GM18505 (cell line): ENCODE data around the gene SLC26A4.

Experiments used
- ATAC-seq: cut with Tn5 transposase; IDR thresholded peaks from one replicate; pipeline ENCODE4 v1.9.1; 2021; ENCODE audit not compliant: unreplicated experiment
- POLR2A ChIP-seq: IDR thresholded peaks from 4 replicates; pipeline ENCODE4 v1.6.1; 2011; ENCODE audit warnings: borderline replicate concordance; ENCODE audit not compliant: insufficient read depth, insufficient read length; ENCODE audit errors: extremely low read depth

The SLC26A4 gene

DNA sequence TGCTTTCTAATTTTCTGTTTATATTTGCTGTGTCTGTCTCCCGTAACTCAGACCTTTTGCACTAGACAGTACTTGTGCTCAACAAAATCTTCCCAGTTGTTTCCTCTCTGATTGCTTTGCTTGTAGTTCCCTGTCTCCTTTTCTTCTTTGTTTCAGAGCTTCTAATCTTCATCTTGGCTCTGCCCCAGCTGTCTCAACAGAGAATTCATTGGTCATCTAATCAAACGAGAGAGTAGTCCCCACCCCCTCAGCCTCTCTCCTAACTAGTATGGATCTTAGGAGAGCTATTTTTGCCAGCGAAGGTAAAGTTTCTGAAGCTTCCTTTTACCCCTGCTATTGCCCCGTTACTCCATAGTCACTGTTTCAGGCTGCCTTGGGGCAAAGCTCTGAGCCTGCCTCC lies 32.8 kb downstream of the SLC26A4 start:
- TF ChIP-seq POLR2A, result no peak
- no peak for ATAC-seq

DNA sequence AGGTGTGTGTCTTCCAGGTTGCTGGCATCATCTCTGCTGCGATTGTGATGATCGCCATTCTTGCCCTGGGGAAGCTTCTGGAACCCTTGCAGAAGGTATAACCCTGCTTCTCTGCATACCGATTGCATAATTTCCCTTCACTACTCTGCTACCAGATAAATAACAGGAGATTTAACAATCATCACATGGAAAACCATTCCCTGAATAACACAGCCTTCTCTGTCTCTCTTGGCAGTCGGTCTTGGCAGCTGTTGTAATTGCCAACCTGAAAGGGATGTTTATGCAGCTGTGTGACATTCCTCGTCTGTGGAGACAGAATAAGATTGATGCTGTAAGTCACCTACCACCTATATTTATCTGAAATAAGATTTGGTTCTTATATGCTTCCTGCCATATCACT lies 33.8 kb downstream of the SLC26A4 start:
- TF ChIP-seq POLR2A, result no peak
- no peak for ATAC-seq

DNA sequence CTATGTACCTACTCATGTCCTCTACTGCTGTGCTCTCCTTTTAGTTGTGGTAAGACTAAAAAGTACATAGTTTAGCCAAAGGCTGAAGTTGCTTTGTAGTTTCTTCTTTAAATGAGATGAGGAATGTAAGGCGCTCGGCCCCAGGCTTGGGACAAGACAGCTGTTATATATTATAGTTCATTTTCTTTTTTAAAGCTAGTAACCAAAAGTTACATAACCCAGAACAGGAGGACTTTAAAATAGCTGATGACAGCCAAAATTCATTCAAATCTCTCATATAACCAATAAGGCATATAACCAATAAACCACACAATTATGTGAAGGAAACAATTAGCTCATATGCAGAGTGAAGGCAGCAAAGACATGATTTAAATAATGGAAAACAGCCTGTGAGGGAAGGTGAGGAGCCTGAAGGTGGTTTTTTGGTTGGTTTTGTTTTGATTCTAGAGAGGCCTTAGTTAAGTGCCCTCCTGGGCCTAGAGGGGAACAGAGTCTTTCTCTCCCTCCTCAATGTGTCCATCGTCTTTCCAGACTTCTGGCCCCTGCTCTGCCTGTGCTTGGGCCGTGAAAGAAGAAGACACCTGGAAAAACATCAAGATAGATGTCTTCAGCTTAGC lies 35.8 kb downstream of the SLC26A4 start:
- no peak for ATAC-seq
- no peak for TF ChIP-seq POLR2A

DNA sequence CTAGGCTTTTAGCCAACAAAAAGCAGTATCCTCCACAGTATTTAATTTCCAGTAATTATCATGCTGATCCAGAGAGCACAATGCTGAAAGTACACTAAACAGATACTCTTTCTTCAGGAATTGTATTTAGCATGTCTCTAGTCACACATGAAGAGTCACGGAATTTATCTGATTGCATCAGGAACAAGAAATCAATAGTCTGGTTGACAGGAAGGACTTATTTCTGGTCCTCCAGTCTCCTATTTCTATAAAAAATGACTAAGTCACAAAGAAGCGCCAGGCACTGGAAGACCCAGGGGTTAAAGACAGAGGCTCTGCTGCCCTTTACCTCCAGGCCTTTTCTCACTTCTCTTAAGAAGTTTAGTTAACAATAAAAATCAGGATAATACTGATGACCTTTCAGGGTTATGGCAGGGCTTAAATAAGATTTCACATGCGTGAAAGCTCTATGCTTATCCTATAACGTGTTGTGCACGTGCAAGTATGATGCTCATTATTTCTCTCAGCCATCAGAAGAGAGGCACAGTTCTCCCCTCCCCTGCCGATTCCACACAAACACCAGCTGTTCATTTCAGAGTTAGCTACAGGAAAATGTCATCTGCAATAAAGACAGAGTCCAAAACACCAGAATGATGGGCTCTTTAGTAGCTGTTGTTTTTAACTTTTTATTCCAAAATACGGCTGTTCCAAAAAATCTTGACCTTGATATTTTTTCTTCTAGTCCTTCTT lies 36.9 kb downstream of the SLC26A4 start:
- TF ChIP-seq POLR2A, result no peak
- no peak for ATAC-seq

DNA sequence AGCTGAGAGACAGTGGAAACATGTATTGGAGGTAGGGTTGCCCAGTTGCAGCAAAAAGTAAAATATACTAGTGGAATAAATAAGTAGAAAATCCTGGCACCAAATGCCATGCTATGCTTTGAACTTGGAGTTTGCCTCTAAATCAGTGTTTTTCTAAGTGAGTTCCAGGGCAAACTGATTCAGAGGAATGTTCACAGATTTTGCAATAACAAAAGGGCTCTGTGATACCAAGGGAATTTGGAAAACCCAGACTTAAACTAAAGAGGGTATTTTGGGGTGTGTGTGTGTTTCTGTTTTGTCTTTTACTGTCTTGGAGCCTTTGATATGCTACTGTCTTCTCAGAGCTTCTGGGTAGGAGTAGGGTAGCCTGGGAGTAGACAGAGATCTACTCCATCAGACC lies 39.9 kb downstream of the SLC26A4 start:
- TF ChIP-seq POLR2A, result no peak
- no peak for ATAC-seq

DNA sequence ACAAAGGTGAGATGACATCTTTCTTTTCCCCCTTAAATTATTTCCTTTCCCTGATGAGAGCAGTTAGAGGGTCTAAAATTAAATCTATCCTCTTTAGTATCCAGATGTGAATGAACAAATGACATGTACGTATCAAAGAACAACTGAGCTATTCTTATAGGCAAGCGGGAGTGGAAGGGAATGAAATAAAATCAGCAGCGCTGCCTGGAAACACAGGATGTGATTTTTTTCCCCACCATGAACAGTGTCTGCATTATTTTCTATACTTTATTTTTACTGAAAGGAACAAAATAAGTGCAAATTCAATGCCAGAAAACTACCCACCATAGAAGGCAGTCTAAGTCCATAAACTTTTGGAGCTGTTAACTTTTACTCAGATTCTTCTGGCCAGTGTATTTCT lies 40.6 kb downstream of the SLC26A4 start:
- TF ChIP-seq POLR2A, result no peak
- no peak for ATAC-seq

DNA sequence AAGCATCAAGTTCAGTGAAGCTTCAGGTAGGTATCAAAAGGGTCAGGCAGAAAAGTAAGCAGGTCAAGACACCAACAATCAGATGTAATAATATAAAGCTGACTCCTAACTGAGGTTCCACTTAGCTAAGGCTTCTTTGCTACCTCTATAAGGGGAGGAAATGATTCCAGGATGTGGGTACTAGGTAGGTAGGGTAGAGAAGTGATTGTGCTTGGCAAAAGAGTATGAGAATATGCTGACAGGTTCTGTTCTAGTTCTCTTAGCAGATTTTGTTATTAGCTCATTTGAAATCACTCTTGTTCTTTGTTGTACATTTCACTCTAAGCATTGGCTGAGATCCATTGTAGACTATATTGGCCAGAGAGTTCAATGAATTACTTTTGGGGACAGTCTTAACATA lies 42.6 kb downstream of the SLC26A4 start:
- no peak for ATAC-seq
- TF ChIP-seq POLR2A, result no peak

DNA sequence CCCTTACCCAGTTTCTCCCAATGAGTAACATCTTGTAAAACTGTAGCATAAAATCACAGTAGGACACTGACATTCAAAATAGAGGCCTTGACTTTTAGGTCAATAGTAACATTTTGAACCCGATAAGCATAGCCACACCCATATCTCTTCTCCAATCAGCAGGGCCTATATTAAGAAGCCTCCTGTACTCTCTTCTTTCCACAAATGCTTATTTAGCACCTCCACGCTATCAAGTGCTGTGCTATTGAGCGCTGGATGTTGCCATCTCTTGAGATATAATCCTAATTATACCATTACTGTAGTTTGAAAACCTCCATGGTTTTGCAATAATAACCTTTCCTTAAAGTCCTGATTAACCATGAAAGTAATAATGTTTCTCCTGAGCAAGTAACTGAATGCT lies 43.2 kb downstream of the SLC26A4 start:
- TF ChIP-seq POLR2A, result no peak
- no peak for ATAC-seq

DNA sequence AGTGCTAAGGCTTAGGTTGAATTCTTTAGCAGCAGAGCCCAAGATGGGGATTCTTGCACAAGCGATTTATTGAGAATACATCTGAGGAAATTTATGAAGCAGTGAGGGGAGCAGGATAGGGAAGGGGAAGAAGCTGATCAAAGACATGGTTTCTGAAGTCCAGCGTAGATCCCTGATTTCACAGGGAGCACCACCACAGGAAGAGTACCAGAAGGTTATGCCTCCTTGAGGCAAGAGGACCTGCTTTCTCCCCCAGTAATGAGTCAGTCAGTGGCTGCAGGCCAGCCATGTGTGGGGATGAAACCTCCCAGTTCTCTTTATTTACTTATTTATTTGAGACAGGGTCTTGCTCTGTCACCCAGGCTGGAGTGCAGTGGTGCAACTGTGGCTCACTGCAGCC lies 48.3 kb downstream of the SLC26A4 start:
- no peak for ATAC-seq
- TF ChIP-seq POLR2A, result no peak

DNA sequence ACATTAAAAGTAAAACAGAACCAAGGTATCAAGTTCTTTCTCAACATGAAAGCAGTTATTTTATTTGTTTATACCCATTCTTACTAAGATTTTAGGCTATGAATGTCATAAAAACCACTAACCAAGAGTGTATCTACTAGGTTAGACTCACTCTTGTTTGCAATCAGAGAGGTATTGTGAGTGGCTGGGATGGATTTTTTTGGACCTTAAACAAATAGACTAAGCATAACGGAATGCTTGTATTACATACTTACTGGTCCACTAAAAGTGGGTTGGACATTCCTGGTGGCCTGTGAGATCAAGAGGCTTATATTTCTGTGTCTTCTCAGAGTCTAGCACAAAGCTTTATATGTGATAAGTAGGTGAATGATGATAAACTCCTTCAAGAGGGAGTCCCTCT lies 50.7 kb downstream of the SLC26A4 start:
- ATAC-seq, result no peak

DNA sequence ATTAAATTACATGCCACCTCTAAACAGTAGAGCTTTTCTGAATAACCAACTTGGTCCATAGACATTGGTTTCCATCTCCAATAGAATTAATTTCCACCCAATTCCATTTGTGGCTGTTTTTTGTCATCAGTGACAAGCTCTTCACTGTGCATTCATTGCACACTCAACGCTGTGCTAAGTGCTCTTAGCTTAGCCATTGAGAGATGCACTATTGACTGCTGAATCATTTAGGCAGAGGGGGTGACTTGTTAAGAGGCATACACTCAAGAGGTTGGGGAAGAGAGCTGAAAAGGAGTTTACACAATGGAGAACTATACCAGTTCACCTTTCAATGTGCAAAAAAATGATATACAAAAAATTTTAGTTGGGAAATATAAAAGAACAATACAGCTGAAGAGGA lies 51.4 kb downstream of the SLC26A4 start:
- no peak for TF ChIP-seq POLR2A
- no peak for ATAC-seq

More for the DNA sequence above, 50.7 kb downstream of the SLC26A4 start:
- TF ChIP-seq POLR2A, result no peak

DNA sequence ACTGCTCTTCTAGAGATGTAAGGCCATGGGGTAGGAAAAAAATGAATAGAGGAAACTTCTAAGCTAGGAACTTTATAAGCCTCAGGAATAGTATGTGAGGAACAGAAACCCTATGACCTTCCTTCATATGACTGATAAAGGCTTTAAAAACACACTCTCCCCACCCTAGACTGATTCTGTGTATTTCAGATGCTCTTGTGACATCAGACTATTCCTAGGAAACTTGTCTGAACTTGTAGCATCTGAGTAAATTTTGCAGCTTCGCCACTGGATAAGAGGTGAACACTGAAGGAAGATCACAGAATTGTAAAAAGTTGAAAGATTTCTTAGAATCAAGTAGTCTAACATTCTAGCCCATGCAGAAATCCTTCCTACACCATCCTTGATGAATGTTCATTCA lies 52.3 kb downstream of the SLC26A4 start:
- ATAC-seq, result no peak

DNA sequence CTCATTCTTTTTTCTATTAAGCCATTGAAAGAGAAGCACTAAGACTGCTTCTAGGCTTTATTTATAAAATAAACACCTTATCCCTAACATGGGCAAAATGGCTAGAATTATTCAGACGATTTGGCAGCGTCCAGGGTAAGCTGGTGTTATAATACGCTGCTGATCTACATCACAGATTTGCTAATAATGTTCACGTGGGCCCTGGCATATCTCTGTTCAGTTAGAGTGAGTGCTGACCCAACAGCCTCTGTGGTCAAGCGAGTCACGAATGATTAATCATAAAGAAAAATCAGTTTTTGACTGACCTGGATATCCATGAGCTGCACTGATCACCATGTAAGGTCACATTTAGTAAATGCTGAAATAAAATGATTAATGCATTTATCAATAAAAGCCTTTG lies 54.9 kb downstream of the SLC26A4 start:
- no peak for TF ChIP-seq POLR2A
- ATAC-seq, result no peak

More for the DNA sequence above, 52.3 kb downstream of the SLC26A4 start:
- TF ChIP-seq POLR2A, result no peak

DNA sequence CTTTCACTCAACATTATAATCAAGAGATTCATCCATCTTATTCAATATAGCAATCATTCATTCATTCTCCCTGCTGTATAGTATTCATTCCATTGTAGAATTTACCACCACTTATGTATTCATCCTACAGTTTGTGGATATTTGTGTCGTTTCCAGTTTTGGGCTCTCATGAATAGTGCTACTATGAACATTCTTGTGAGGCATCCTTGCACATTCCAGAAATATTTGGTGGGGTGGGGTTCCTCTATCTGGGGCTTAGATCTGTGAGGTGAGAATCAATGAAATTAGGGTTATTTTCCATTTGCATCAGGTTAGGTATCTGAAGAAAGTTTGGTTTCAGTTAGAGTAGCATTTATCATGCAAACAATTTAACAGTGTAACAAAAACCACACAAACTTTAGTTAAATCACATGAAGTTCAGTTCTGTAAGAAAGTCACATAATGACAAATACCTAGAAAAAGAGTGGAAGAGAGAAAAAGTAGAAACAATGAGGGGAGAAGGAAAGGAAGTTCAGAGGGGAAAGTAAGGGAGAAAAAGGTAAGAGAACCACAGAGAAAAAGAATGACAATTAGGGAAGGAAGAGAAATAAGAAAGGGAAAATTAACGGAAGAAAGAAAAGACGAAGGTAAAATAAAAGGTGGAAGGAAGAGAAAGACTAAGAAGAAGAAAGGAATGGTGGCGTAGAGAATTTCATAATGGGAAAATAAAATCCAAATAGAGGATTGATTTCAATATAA lies 58.0 kb downstream of the SLC26A4 start:
- no peak for TF ChIP-seq POLR2A
- no peak for ATAC-seq
